Activated effector memory CD4-positive, alpha-beta T cell treated with Interleukin-2 at 50 U/mL for 16 hours (primary cell): ENCODE data around the gene CHL1.

Source experiments
- DNase-seq: peaks from one replicate; pipeline ENCODE4 v3.0.0-alpha.2; 2020

The CHL1 gene

DNA sequence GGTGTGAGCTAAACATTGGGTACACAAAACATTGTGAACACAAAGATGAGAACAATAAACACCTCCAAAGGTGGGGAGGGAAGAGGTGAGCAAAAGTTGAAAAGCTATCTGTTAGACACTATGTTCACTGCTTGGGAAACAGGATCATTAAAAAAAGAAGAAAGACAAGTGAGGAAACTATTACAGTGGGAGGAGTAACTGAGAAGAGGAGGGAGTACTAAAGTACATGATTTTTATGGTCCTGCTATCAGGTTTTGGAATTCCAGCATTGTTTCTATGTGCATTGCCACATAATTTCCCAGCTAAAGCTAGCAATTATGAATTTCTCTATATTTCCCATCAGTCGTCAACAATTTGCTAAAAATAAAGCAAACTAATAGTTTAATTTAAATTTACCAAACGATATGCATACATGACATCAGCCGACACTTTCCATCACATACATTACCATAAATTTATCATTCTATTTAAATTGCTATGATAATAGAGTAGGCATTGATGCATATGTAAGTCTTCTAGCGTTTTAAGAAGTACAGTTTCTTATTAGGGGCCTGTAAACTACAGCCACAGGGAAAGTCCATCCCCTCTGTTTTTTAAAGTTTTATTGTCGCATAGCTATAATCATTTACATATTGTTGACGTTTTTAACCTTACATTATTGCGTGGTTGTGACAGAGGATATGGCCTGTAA, 221.8 kb downstream of the CHL1 start:
- no peak for DNase-seq

DNA sequence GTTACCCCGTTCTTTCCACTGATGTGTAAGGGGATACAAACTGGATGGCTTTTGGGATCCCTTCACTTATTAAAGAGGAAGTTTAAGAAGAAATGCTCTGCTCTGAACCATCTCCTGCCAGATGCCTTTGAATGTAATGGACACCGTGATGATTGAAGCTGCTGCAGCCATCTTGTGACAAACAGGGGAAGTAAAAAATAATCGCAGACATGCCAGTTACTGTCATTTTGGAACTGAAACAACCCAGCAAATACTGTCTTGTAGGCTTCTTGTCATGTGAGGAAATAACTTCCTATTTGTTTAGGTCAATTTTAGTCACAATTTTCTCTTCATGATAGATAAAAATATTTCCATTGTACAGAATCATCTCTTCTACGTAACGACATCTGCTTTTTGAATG, 224.0 kb downstream of the CHL1 start:
- no peak for DNase-seq

DNA sequence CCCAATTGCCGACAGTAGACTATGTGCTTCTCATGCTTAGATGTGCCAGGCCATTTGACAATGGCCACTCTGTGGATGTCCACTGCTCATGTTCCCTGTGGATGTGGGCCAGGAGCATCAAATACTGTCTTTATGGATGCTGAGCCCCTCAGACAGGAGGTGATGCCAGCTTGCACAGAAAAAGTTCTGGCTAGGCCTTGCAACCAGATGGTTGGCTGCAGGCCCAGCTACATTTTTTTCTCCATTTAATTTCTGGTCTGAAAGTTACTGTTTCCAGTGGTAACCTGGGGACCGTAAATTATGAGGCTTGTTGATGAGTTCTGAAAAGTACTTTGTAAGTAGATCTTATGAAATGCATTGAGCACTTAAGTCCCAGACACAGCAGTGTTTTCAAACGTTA, 228.5 kb downstream of the CHL1 start:
- no peak for DNase-seq

DNA sequence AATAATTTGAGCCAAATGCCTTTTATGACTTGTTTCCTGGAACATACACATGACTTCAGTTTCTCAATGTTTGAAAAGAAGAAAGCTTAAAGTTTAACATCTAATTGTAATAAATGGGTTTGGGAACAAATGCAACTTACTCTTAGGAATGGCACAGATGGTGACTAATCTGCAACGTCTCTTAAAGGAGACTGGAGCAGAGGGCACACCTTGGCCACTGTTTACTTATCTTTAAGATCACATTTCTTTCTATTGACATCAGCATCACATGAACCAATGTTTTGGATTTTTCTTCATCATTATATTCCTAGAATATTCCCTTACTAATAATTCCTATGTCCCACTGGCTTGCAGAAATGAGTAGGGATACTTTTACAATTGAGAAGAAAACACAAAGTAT, 229.5 kb downstream of the CHL1 start:
- no peak for DNase-seq

DNA sequence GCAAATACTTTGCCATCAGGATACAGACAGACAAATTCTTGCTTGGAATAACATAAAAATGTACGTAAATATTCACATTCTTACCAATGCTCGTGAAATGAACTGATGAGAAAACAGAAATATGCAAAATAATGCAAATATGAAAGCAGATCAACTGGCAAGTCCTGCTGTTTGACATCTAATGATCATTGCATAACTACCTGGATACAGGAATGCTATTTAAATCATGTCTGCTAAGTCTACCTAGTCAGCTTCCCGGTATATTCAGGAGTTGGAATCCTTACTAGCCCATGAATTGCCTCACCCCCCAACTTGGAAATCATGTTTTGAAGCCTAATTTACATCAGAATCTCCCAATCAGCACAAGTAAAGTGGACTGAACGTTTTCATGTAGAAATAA, 230.6 kb downstream of the CHL1 start:
- DNase-seq: no peak

DNA sequence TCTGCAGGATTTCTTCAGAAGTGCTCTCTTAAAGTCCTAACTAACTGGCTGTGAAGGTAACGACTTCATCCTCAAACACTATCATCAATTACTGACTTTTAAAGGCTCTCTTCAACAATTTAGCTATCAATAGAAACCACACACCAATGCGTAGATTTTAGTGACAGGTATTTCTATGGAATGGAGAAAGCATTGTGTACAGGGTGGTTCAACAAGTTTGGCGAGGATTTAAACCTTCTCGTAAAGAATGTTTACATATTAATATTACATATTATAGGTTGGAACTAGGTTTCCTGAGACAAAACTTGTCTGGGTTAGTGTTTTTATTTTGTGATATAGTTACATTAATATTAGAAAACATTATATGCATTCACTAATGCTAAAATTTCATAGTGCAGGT, 233.6 kb downstream of the CHL1 start:
- no peak for DNase-seq

DNA sequence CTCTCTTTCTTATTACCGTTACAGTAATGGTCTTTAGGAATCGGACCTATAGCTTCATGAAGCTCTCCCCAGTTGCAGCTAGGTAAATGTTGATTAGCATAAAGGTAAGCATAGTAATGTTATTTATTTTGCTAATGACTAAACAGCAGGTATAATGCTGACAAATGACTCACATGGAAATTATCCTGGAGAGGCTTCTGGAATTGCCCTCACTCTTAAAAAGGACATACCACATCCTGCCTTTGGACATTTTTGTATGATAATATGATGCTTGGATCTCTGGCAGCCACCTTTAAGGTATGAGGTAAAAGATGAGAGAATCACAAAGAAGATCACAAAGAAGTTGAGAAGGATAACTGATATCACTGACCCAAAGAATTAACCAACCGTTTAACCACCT, 238.6 kb downstream of the CHL1 start:
- no peak for DNase-seq

DNA sequence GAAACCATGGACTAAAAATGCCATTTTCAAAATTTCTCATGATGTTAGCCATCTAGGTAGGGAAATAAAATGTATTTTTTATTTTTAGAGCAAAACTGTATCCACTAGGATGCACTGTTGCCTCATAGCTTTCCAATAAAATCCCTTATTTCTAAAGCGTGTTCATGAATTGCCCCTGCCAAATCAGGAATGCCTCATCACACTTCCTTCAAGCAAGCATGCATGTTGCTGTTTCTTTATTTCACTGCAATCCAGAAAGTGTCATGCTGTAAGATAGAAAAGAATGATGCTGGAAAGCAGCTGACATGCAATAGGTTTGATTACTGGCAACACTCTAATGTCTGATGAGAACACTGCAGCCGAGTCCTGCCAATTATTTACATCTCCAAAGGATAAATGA, 239.5 kb downstream of the CHL1 start:
- DNase-seq: no peak

DNA sequence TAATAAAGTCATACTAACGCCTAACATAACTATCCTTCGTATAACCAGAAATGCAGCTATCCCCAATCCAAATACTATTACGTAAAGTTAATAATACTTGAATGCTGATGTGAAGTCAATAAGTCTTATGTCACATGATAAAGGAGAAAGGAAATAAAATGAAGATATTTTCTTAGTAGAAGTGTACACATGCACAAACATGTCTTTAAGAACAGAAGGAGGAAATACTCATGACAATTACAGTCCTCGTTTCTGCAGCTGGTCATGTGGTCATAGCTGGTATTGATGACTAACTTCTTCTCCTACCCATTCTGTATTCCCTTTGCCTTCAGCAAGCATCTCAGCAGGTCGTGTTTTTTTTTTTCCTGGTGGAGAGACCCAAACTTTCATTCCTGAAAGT, 244.3 kb downstream of the CHL1 start:
- DNase-seq: no peak

DNA sequence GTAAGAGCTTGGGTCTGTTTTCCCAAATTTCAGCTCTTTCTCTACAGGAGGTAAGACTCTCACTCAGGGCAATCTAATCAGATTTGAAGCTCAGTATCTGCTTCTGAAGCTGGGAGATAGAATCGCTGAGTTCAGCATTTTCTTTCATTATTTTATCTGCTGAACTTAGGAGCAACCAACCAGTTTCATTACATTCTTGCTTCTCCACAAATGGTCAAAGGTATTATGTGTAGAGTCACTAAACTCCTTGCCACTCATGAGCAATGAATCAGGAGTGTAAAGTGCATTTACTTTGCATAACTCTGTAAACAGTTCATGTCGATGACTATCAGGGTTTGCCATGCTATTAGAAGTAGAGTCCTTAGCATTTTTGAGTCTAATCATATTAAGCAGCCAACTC, 249.4 kb downstream of the CHL1 start:
- no peak for DNase-seq

DNA sequence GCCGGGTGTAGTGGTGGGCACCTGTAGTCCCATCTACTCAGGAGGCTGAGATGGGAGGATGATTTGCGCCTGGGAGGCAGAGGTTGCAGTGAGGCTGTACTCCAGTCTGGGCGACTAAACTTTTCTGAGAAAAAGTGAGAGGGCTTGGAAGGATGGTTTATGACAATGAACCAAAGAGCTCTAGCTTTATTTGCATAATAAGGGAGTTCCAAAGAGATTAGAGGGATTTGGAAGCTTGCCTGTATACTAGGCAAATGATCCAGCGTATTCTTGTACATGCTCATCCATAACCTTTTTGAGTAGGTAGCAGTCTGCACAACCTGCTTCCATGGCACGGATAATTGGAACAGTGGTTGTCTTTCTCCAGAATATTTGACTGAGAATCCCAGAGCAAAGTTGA, 251.1 kb downstream of the CHL1 start:
- DNase-seq: no peak

DNA sequence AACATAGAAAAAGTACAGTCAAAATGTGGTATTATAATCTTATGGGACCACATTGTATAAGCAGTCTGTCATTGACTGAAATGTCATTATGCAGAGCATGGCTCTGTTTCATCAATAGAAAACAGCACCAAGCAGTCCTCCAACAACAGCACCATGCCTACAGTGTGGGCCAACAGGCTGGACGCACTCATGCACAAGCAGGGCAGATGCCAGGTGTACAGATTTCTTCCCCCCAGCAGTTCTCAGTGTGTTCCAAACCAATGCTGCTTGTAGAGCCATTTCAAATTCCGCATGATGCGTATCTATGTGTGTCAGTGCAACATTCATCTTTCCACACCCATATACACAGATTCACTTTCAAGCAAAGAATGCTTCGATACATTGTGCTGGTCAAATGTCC, 253.1 kb downstream of the CHL1 start:
- no peak for DNase-seq

DNA sequence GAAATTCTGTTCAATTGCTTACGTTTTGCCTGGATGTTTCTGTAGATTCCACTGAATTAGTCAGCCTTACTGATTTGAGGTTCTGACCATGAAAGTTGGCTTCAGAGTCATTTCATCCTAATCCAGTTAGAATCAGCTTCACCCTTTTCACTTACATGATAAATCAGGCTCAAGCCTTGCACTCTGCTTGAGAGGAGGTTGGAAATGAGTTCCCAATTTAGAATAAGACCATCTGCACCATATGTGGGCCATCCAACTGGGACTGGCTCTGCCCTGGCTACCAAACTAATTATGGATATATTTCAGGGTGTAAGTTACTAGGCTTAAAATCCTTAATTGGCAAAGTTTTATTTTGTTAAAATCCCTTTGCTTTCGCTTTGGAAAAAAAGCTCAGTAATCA, 255.7 kb downstream of the CHL1 start:
- no peak for DNase-seq

DNA sequence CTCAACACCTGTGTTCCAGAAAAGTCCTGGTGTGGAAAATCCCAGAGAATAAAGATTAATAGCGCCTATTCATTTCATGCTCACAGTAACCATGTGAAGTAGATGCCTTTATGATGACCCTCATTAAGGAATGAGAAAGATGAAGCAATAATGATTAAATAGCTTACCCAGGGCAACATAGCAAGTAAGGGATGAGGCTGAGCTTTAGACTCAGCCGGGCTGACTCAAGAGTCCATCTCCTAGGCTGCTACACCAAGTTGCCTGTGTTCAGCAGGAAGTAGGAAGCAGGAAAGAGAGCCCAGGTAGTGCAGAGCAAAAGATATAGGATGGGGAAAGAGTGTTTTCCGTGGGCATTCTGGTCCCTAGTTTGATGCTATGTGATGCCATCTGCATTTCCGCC, 256.5 kb downstream of the CHL1 start:
- DNase-seq: no peak

DNA sequence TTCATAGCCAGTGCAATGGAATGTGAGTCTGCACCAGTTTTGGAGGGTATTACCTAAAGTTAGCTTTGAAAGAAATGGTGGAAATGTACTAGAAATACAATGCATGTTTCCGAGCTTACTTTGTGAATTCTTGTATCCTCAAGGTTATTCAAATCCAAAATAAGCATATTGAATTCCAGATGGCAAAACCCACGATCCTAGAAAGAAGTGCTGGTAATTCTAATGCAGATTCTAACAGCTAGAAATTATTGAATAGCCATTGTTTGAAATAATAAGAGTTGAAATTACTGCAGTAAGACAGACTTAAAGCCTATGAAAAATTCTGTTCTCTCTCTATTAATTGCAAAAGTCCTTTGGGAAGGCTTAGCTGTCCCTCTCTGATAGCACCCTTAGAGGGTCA, 258.4 kb downstream of the CHL1 start:
- DNase-seq: no peak

DNA sequence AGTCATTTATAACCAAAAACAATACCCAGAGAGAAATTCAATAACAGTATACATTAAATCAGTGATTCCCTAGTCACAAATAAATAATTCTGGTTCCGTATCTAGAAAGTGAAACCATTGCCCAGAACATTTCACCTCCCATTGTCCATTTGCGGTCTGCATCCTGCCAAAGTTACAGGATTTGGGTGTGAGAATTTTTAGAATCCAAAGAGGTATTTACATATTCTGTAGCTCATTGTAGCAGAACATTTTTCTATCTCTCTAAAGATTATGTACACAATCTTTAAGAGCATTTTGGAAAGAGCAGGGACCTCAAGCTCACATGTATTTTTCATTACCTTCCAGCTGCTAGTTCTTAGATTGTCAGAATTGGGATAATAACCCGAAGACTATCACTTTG, 261.6 kb downstream of the CHL1 start:
- DNase-seq: no peak

DNA sequence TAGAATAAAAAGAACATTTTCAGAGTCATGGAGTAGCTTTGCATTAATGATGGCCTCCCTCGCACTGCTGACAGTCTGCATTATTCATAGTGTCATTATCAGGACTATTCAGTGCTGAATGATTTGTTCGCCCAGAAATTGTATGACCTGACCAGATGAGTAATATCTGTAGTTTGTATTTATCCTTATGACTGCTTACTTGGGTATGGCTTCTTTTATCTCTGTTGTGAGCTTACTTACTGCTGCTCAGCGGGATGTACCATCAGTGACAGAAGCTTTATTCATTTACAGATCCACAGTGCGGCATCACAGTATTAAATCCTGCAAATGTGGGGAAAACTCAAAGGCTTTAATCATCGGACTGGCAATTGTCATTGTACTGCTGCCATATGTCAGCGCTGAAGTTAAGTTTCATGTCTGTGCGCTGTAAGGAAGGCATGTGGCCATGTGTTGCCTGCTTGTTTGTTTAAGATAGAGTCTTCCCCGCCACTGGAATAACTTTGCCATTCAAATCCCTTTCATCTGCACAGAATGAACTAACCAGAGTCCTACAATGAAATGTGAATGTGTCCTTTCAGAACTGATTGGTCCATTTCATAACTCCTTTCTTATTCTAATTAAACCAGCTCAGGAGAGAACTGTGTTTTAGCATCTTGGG, 262.2 kb downstream of the CHL1 start:
- DNase-seq: no peak
